H9 (cell line): ENCODE results near the gene ZNF239. TPM values are rescaled to one million over a fixed set of nuclear protein-coding genes. Genes with fewer than 3 reads are reported as not detected.

ENCODE experiments used
- DNase-seq: peaks from one replicate; pipeline ENCODE4 v3.0.0-alpha.2; 2017
- H2AFZ ChIP-seq: one replicate; pipeline ENCODE4 v1.6.1; 2013; ENCODE audit warnings: mild to moderate bottlenecking, low read length, control low read depth, moderate library complexity
- H2AK5ac ChIP-seq: 2 replicates; pipeline ENCODE4 v1.6.1; 2013; ENCODE audit warnings: low read length, control low read depth, mixed read lengths; ENCODE audit not compliant: insufficient read length
- H2BK120ac ChIP-seq: one replicate; pipeline ENCODE4 v1.6.1; 2013; ENCODE audit warnings: low read depth, mild to moderate bottlenecking, low read length, control low read depth, inconsistent platforms; ENCODE audit not compliant: poor library complexity, severe bottlenecking
- H2BK12ac ChIP-seq: 2 replicates; pipeline ENCODE4 v1.6.1; 2013; ENCODE audit warnings: low read length, control low read depth, mixed read lengths, low read depth; ENCODE audit not compliant: insufficient read length
- H2BK15ac ChIP-seq: 2 replicates; pipeline ENCODE4 v1.6.1; 2013; ENCODE audit warnings: low read depth, low read length, control low read depth
- H2BK20ac ChIP-seq: one replicate; pipeline ENCODE4 v1.6.1; 2013; ENCODE audit warnings: low read depth, mild to moderate bottlenecking, low read length, control low read depth, inconsistent platforms; ENCODE audit not compliant: poor library complexity, severe bottlenecking
- H2BK5ac ChIP-seq: 2 replicates; pipeline ENCODE4 v1.6.1; 2013; ENCODE audit warnings: low read length, control low read depth, mixed read lengths; ENCODE audit not compliant: insufficient read length
- H3K14ac ChIP-seq: 2 replicates; pipeline ENCODE4 v1.6.1; 2013; ENCODE audit warnings: low read length, control low read depth; ENCODE audit not compliant: insufficient read depth
- H3K18ac ChIP-seq: 2 replicates; pipeline ENCODE4 v1.6.1; 2013; ENCODE audit warnings: low read depth, mild to moderate bottlenecking, mixed read lengths, low read length, control low read depth; ENCODE audit not compliant: insufficient read length
- H3K23ac ChIP-seq: 2 replicates; pipeline ENCODE4 v1.6.1; 2013; ENCODE audit warnings: low read length, control low read depth, mixed read lengths, low read depth; ENCODE audit not compliant: insufficient read length
- H3K23me2 ChIP-seq: 2 replicates; pipeline ENCODE4 v1.6.1; 2013; ENCODE audit warnings: low read depth, mild to moderate bottlenecking, mixed read lengths, low read length, control low read depth; ENCODE audit not compliant: insufficient read length, poor library complexity, severe bottlenecking
- H3K27ac ChIP-seq: 2 replicates; pipeline ENCODE4 v1.5.1; 2013; ENCODE audit warnings: low read length, control low read depth, mixed read lengths, low read depth; ENCODE audit not compliant: insufficient read length
- H3K27me3 ChIP-seq: 2 replicates; pipeline ENCODE4 v1.6.1; 2013; ENCODE audit warnings: low read length, control low read depth, inconsistent platforms; ENCODE audit not compliant: insufficient read depth
- H3K4ac ChIP-seq: 2 replicates; pipeline ENCODE4 v1.6.1; 2013; ENCODE audit warnings: low read depth, mild to moderate bottlenecking, control low read depth, inconsistent platforms, low read length, moderate library complexity
- H3K4me1 ChIP-seq: 2 replicates; pipeline ENCODE4 v1.6.1; 2013; ENCODE audit warnings: low read length, control low read depth, inconsistent platforms; ENCODE audit not compliant: insufficient read depth
- H3K4me2 ChIP-seq: 2 replicates; pipeline ENCODE4 v1.6.1; 2013; ENCODE audit warnings: low read length, control low read depth, mixed read lengths; ENCODE audit not compliant: insufficient read length, insufficient read depth
- H3K56ac ChIP-seq: 2 replicates; pipeline ENCODE4 v1.6.1; 2013; ENCODE audit warnings: low read depth, mild to moderate bottlenecking, mixed read lengths, low read length, control low read depth; ENCODE audit not compliant: insufficient read length
- H3K79me1 ChIP-seq: 2 replicates; pipeline ENCODE4 v1.6.1; 2013; ENCODE audit warnings: low read depth, mild to moderate bottlenecking, moderate library complexity, low read length, control low read depth, inconsistent platforms; ENCODE audit not compliant: insufficient read depth, poor library complexity, severe bottlenecking
- H3K79me2 ChIP-seq: 2 replicates; pipeline ENCODE4 v1.6.1; 2013; ENCODE audit warnings: low read length, control low read depth, inconsistent platforms; ENCODE audit not compliant: insufficient read depth
- H3K9ac ChIP-seq: 2 replicates; pipeline ENCODE4 v1.6.1; 2013; ENCODE audit warnings: low read length, control low read depth, mixed read lengths; ENCODE audit not compliant: insufficient read length; ENCODE audit errors: extremely low read depth
- H3K9me3 ChIP-seq: one replicate; pipeline ENCODE4 v1.6.1; 2013; ENCODE audit warnings: low read depth, low read length, inconsistent platforms; ENCODE audit not compliant: control insufficient read depth
- H3T11ph ChIP-seq: one replicate; pipeline ENCODE4 v1.6.1; 2013; ENCODE audit warnings: mild to moderate bottlenecking, low read length, control low read depth, inconsistent platforms
- H4K20me1 ChIP-seq: one replicate; pipeline ENCODE4 v1.6.1; 2013; ENCODE audit not compliant: control insufficient read depth, insufficient read length, insufficient read depth
- H4K5ac ChIP-seq: 2 replicates; pipeline ENCODE4 v1.6.1; 2013; ENCODE audit warnings: low read depth, mild to moderate bottlenecking, mixed read lengths, low read length, control low read depth; ENCODE audit not compliant: insufficient read length
- H4K8ac ChIP-seq: replicated peaks from 2 replicates; pipeline ENCODE4 v1.6.1; 2013; ENCODE audit warnings: low read length, control low read depth, mixed read lengths, low read depth; ENCODE audit not compliant: insufficient read length
- H4K91ac ChIP-seq: 2 replicates; pipeline ENCODE4 v1.6.1; 2013; ENCODE audit warnings: low read depth, mild to moderate bottlenecking, moderate library complexity, mixed read lengths, low read length, control low read depth; ENCODE audit not compliant: insufficient read length
- H3K27ac Mint-ChIP-seq, 3 experiments: 2 replicates in 2 of 3; 3 replicates in 1 of 3; pipeline ENCODE4 v1.8.0; 2020 to 2021; ENCODE audit warnings: mixed read lengths in 3 of 3, mild to moderate bottlenecking in 1 of 3, moderate library complexity in 1 of 3
- H3K27me3 Mint-ChIP-seq: 2 replicates; pipeline ENCODE4 v1.8.0; 2021; ENCODE audit warnings: low read depth, mild to moderate bottlenecking, moderate library complexity, mixed read lengths
- H3K36me3 Mint-ChIP-seq, 3 experiments: 2 replicates in 2 of 3; 3 replicates in 1 of 3; pipeline ENCODE4 v1.8.0; 2020 to 2021; ENCODE audit warnings: low read depth in 3 of 3, mixed read lengths in 3 of 3; ENCODE audit not compliant: insufficient read depth in 1 of 3
- H3K4me1 Mint-ChIP-seq, 2 experiments: 2 replicates each; pipeline ENCODE4 v1.8.0; 2020; ENCODE audit warnings: mixed read lengths in 2 of 2
- H3K4me3 Mint-ChIP-seq, 2 experiments: 2 replicates in 1 of 2; 3 replicates in 1 of 2; pipeline ENCODE4 v1.8.0; 2020 to 2021; ENCODE audit warnings: mild to moderate bottlenecking in 2 of 2, mixed read lengths in 2 of 2, moderate library complexity in 1 of 2
- H3K9me3 Mint-ChIP-seq, 2 experiments: 2 replicates in 1 of 2; 3 replicates in 1 of 2; pipeline ENCODE4 v1.8.0; 2020; ENCODE audit warnings: mild to moderate bottlenecking in 2 of 2, mixed read lengths in 2 of 2, moderate library complexity in 1 of 2
- total RNA-seq: library from RNA; stranded (reverse); gene quantifications from 2 replicates; pipeline ENCODE4 v1.2.1, GENCODE V29; 2021
- TF ChIP-seq, protein P1 (sequence below): fragments of 200-600 bp; sonication (generic); conservative IDR thresholded peaks from 3 replicates; pipeline ENCODE4 v1.8.0; 2021; ENCODE audit warnings: antibody characterized with exemption, mild to moderate bottlenecking

The ZNF239 gene
- total RNA-seq, 1 experiment from 2014 or later: 16.2 TPM

DNA sequence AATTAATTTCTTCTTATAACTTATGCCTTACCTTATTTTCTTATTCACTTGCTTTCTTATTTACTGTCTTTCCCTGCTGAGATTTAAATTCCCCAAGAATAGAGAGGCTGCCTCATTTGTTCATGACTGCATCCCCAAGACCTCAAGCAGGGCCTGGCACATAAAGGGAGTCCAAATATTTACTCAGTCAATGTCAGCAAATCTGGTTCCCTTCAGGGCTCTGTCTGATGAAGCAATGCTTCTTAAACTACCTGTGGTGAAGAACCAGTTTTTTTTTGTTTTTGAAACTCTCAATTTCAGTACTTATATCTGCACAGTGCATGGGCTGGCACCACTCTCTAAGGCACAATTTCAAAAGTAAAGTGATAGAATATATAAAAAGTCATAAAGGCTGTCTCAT lies 4.7 kb downstream of the ZNF239 start:
- H4K8ac ChIP-seq: no peak overlapping the region
- H2BK20ac ChIP-seq: no peak overlapping the region
- no peak overlapping the region for H3T11ph ChIP-seq
- peaks cover 18 to 44% (median 26%) of the 10 kb centered on the region in 3 experiments for H3K36me3 Mint-ChIP-seq
- H3K79me2 ChIP-seq: peaks cover 2% of the 10 kb centered on the region; the same call in 1 of the 2 replicates
- TF ChIP-seq, protein P1, sequence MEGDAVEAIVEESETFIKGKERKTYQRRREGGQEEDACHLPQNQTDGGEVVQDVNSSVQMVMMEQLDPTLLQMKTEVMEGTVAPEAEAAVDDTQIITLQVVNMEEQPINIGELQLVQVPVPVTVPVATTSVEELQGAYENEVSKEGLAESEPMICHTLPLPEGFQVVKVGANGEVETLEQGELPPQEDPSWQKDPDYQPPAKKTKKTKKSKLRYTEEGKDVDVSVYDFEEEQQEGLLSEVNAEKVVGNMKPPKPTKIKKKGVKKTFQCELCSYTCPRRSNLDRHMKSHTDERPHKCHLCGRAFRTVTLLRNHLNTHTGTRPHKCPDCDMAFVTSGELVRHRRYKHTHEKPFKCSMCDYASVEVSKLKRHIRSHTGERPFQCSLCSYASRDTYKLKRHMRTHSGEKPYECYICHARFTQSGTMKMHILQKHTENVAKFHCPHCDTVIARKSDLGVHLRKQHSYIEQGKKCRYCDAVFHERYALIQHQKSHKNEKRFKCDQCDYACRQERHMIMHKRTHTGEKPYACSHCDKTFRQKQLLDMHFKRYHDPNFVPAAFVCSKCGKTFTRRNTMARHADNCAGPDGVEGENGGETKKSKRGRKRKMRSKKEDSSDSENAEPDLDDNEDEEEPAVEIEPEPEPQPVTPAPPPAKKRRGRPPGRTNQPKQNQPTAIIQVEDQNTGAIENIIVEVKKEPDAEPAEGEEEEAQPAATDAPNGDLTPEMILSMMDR: no peak
- no peak overlapping the region for H3K56ac ChIP-seq
- no peak overlapping the region for H2BK5ac ChIP-seq
- no peak overlapping the region for H2BK12ac ChIP-seq
- no peak overlapping the region for H3K23ac ChIP-seq
- H3K4me1 Mint-ChIP-seq: peaks cover 9 to 16% of the 10 kb centered on the region in 2 experiments
- no peaks in the 10 kb centered on the region; the same call in 1 of the 2 replicates for H3K4me1 ChIP-seq
- no peak overlapping the region for H2AFZ ChIP-seq
- H4K91ac ChIP-seq: no peak overlapping the region
- H3K27me3 Mint-ChIP-seq: peaks cover 14% of the 10 kb centered on the region
- H3K79me1 ChIP-seq: no peaks in the 10 kb centered on the region
- H4K5ac ChIP-seq: no peak overlapping the region
- peaks cover 7 to 12% of the 10 kb centered on the region in 2 experiments for H3K9me3 Mint-ChIP-seq
- H3K9me3 ChIP-seq: no peaks in the 10 kb centered on the region
- H3K4me2 ChIP-seq: no peak overlapping the region
- H3K18ac ChIP-seq: no peak overlapping the region
- H2BK15ac ChIP-seq: no peak overlapping the region
- H3K4me3 Mint-ChIP-seq: no peak overlapping the region
- no peak overlapping the region for H3K14ac ChIP-seq
- no peaks in the 10 kb centered on the region for H4K20me1 ChIP-seq
- DNase-seq: no peak
- H3K27me3 ChIP-seq: peaks cover 3% of the 10 kb centered on the region; the same call in 1 of the 2 replicates
- peaks cover 10% of the 10 kb centered on the region for H3K23me2 ChIP-seq
- no peak overlapping the region for H3K4ac ChIP-seq
- no peak overlapping the region for H3K9ac ChIP-seq
- no peak overlapping the region for H2AK5ac ChIP-seq
- H3K27ac ChIP-seq: no peak overlapping the region
- H3K27ac Mint-ChIP-seq: no peak overlapping the region
- H2BK120ac ChIP-seq: no peak overlapping the region
